Central memory CD8-positive, alpha-beta T cell (primary cell): Measurements from ENCODE around the gene CA10.

Experiments used
- ATAC-seq: fragments of 150-1000 bp; cut with Tn5 transposase; replicated peaks from 2 replicates; pipeline ENCODE4 v1.10.0; 2022; ENCODE audit warnings: mild to moderate bottlenecking, moderate FRiP score, moderate number of reproducible peaks; ENCODE audit not compliant: poor library complexity, severe bottlenecking; ENCODE audit errors: extremely low read depth
- DNase-seq, 2 donors: peaks; one replicate each; pipeline ENCODE4 v3.0.0; 2021; ENCODE audit warnings: low spot score in 2 of 2
- H3K27ac Mint-ChIP-seq: one replicate; pipeline ENCODE4 v1.8.0; 2022; ENCODE audit warnings: low read depth, mild to moderate bottlenecking, moderate library complexity, mixed read lengths
- H3K27me3 Mint-ChIP-seq: one replicate; pipeline ENCODE4 v1.8.0; 2022; ENCODE audit warnings: mixed read lengths
- H3K36me3 Mint-ChIP-seq: one replicate; pipeline ENCODE4 v1.8.0; 2022; ENCODE audit warnings: mild to moderate bottlenecking, moderate library complexity, mixed read lengths; ENCODE audit not compliant: insufficient read depth
- H3K4me1 Mint-ChIP-seq: one replicate; pipeline ENCODE4 v1.8.0; 2022; ENCODE audit warnings: mixed read lengths
- H3K4me3 Mint-ChIP-seq: one replicate; pipeline ENCODE4 v1.8.0; 2022; ENCODE audit warnings: mild to moderate bottlenecking, moderate library complexity, mixed read lengths
- H3K9me3 Mint-ChIP-seq: one replicate; pipeline ENCODE4 v1.8.0; 2022; ENCODE audit warnings: mixed read lengths

Gene CA10

DNA sequence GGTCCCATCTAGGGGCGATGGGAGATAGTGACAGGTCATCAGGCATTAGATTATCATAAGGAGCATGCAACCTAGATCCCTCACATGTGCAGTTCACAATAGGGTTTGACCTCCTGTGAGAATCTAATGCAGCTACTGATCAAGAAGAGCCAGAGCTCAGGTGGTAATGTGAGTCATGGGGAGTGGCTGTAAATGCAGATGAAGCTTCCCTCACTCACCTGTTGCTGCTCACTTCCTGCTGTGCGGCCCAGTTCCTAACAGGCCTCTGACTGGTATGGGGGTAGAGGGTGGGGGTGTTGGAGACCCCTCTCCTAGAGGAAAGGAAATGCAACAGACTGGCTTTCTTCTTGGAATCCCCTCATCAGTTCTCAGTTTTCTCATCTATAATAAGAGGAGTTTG lies 131.4 kb downstream of the CA10 start:
- DNase-seq (no peak), ATAC-seq (no peak)
- Mint-ChIP-seq H3K27ac (no peak overlapping the region), H3K36me3 (no peaks in the 10 kb centered on the region), H3K27me3 (no peaks in the 10 kb centered on the region), H3K4me1 (no peaks in the 10 kb centered on the region), H3K9me3 (peaks cover 6% of the 10 kb centered on the region), H3K4me3 (no peak overlapping the region)

GRCh38 chr17:52026075-52026474 lies 132.4 kb downstream of the CA10 start:
- Mint-ChIP-seq H3K27me3 (no peaks in the 10 kb centered on the region), H3K27ac (no peak overlapping the region), H3K4me3 (no peak overlapping the region), H3K36me3 (no peaks in the 10 kb centered on the region), H3K9me3 (peaks cover 6% of the 10 kb centered on the region), H3K4me1 (no peaks in the 10 kb centered on the region)
- ATAC-seq (no peak), DNase-seq (no peak)

DNA sequence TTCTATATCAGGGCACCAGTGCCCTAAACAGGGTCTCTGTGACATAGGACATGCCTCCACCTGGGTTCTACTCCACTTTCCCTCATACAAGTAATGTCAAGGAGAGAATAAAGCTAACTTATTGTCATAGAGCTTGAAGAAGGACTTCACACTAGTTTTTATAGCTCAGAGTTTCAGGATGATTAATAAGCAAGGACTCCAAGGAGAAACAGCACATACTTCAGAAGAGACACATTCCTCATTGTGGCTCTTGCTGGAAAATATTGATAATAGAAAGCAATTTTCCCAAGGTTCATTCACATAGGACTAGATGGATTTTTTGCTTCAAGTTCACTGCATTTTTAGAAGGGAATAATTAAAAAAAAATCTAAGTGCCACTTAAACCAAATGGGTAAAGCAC lies 133.3 kb downstream of the CA10 start:
- Mint-ChIP-seq H3K36me3 (no peaks in the 10 kb centered on the region), H3K27me3 (no peaks in the 10 kb centered on the region), H3K4me3 (no peak overlapping the region), H3K9me3 (peaks cover 6% of the 10 kb centered on the region), H3K27ac (no peak overlapping the region), H3K4me1 (no peaks in the 10 kb centered on the region)
- DNase-seq (no peak), ATAC-seq (no peak)

DNA sequence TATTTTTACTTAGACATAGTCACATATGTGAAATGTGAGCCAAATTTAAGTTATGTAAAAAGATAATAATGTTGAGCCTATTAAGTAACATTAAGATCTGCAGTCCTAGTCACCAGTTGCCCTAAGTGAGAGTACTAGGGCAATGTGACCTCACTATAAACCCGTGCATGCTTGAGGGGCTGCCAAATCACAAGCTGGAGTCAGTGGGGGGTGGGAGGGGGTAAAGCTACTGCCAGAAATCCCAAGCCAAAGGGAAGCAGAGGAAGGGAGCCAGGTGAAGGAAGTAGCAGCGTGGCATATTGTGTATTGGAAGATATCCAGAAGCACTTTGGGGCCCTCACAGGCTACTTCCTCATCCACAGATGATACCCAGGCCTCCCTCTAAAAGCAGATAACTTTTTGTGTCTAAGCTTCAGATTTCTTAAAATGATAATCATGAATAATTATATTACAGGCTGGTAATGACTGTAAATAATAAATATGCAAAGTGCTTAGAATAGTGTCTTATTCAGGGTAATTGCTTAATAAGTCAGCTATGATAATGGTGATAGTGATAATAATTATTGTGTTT lies 134.1 kb downstream of the CA10 start:
- Mint-ChIP-seq H3K27me3 (no peaks in the 10 kb centered on the region), H3K9me3 (peaks cover 6% of the 10 kb centered on the region), H3K36me3 (no peaks in the 10 kb centered on the region), H3K27ac (no peak overlapping the region), H3K4me1 (no peaks in the 10 kb centered on the region), H3K4me3 (no peak overlapping the region)
- ATAC-seq, result no peak
- no peak for DNase-seq

GRCh38 chr17:52011064-52011463 lies 147.4 kb downstream of the CA10 start:
- no peak for DNase-seq
- Mint-ChIP-seq H3K36me3 (no peaks in the 10 kb centered on the region), H3K4me1 (no peaks in the 10 kb centered on the region), H3K27me3 (no peaks in the 10 kb centered on the region), H3K4me3 (no peak overlapping the region), H3K27ac (no peak overlapping the region), H3K9me3 (peaks cover 5% of the 10 kb centered on the region)
- no peak for ATAC-seq

GRCh38 chr17:51999654-52000053 lies 158.9 kb downstream of the CA10 start:
- Mint-ChIP-seq H3K27ac (no peak overlapping the region), H3K4me1 (no peaks in the 10 kb centered on the region), H3K27me3 (no peaks in the 10 kb centered on the region), H3K4me3 (no peak overlapping the region), H3K36me3 (no peaks in the 10 kb centered on the region), H3K9me3 (peaks cover 5% of the 10 kb centered on the region)
- ATAC-seq (no peak), DNase-seq (no peak)

DNA sequence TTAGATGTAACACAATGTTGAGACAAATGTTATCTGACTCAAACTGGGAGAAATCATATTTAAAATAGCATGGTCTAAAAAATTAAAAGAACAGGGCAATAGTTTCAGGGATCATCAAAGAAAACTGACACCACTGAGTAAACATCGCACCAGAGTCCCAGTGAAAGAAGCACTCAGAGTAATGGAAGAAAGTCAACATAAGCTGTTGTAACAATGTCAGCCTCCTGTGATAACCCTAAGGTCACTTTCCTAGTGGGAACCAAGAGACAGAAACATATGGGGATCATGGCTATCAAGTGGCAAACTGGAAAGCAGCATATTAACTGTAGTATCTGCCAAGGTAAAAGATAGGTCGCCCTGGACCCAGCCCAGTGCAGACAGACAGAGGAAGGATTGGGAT lies 160.8 kb downstream of the CA10 start:
- ATAC-seq (no peak), DNase-seq (no peak)
- H3K36me3 Mint-ChIP-seq, result no peaks in the 10 kb centered on the region
- H3K4me1 Mint-ChIP-seq, result no peaks in the 10 kb centered on the region
- no peak overlapping the region for H3K4me3 Mint-ChIP-seq
- peaks cover 5% of the 10 kb centered on the region for H3K9me3 Mint-ChIP-seq
- H3K27ac Mint-ChIP-seq, result no peak overlapping the region
- no peaks in the 10 kb centered on the region for H3K27me3 Mint-ChIP-seq

- no peak overlapping the region for H3K4me3 Mint-ChIP-seq
- no peak for DNase-seq
- no peaks in the 10 kb centered on the region for H3K27me3 Mint-ChIP-seq
- peaks cover 5% of the 10 kb centered on the region for H3K9me3 Mint-ChIP-seq
- ATAC-seq, result no peak
- H3K36me3 Mint-ChIP-seq, result no peaks in the 10 kb centered on the region
- no peaks in the 10 kb centered on the region for H3K4me1 Mint-ChIP-seq
- no peak overlapping the region for H3K27ac Mint-ChIP-seq
Measured at GRCh38 chr17:51995797-51996403, 162.6 kb downstream of the CA10 start.

DNA sequence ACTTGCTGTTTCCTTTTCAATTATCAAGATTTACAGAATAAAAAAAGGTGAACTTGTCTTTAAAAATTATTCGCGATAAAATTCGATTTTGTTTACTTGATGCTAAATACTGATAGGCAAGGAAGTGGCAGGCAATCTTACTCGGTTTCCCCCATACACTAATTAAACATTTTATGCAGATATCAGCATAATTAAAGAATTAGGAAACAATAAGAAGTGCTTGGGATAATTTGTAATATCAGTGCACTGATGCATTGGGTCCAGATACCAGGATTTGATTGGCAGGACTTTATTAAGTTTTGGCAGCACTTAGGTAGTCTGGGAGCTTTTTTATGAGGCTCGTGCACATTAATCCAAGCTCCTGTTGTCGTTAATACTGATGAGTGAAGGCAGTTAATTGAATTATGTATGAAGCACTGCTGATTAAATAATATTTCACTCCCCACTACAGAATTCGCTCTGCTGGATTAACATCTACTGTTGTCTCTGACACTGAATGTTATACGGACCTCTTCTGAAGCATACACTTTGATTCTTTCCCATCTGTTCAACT lies 165.6 kb downstream of the CA10 start:
- no peaks in the 10 kb centered on the region for H3K27me3 Mint-ChIP-seq
- DNase-seq (no peak), ATAC-seq (no peak)
- H3K27ac Mint-ChIP-seq, result no peak overlapping the region
- peaks cover 2% of the 10 kb centered on the region for H3K36me3 Mint-ChIP-seq
- peaks cover 10% of the 10 kb centered on the region for H3K9me3 Mint-ChIP-seq
- H3K4me3 Mint-ChIP-seq, result no peak overlapping the region
- H3K4me1 Mint-ChIP-seq, result no peaks in the 10 kb centered on the region

- no peaks in the 10 kb centered on the region for H3K36me3 Mint-ChIP-seq
- no peaks in the 10 kb centered on the region for H3K4me1 Mint-ChIP-seq
- H3K27ac Mint-ChIP-seq, result no peak overlapping the region
- no peak overlapping the region for H3K4me3 Mint-ChIP-seq
- H3K9me3 Mint-ChIP-seq, result peaks cover 8% of the 10 kb centered on the region
- no peak for ATAC-seq
- DNase-seq, result no peak
- H3K27me3 Mint-ChIP-seq, result no peaks in the 10 kb centered on the region
Measured at GRCh38 chr17:51971121-51971520, 187.4 kb downstream of the CA10 start.

DNA sequence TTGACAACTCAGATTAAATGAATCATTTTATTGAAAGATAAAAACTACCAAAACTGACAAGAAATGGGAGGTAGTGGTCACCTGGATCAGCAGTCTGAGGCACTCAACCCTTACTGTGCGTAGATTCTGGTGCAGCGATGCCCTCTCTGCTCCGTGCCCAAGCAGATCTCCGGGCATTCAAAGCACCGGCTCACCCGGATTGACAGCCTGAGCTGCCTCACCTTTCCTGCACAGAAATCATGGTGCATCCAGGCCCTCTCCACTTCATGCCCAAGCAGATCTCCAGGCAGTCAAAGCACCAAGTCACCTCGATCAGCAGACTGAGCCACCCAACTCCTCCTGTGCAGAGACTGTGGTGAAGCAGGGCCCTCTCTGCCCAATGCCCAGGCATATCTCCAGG lies 196.8 kb downstream of the CA10 start:
- no peaks in the 10 kb centered on the region for H3K36me3 Mint-ChIP-seq
- no peak overlapping the region for H3K27ac Mint-ChIP-seq
- H3K9me3 Mint-ChIP-seq, result peaks cover 33% of the 10 kb centered on the region
- no peak for ATAC-seq
- no peak overlapping the region for H3K4me3 Mint-ChIP-seq
- no peaks in the 10 kb centered on the region for H3K27me3 Mint-ChIP-seq
- no peaks in the 10 kb centered on the region for H3K4me1 Mint-ChIP-seq
- DNase-seq, result no peak

DNA sequence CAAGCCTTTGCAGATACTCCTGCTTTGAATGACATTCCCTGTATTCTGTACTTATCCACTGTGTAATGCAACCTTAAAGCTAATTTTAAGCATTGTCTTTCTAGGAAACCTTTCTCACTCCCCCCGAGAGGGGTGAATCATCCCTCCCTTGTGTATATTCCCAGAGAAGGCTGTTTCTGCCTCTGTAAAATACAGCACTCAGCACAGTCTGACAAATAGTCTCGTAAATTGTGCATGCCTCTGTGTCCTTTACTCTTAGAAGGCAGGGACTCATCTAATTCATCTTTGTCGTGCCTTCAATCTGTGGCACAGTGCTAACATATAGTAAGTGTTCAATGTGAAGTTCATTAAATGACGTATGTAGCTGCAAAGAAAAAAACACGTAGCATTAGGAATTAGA lies 200.7 kb downstream of the CA10 start:
- Mint-ChIP-seq H3K27me3 (no peaks in the 10 kb centered on the region), H3K4me1 (no peaks in the 10 kb centered on the region), H3K4me3 (no peak overlapping the region), H3K27ac (no peak overlapping the region), H3K36me3 (no peaks in the 10 kb centered on the region), H3K9me3 (peaks cover 15% of the 10 kb centered on the region)
- no peak for ATAC-seq
- DNase-seq, result no peak

- Mint-ChIP-seq H3K9me3 (peaks cover 13% of the 10 kb centered on the region), H3K4me1 (no peaks in the 10 kb centered on the region), H3K36me3 (no peaks in the 10 kb centered on the region), H3K27me3 (no peaks in the 10 kb centered on the region), H3K27ac (no peak overlapping the region), H3K4me3 (no peak overlapping the region)
- ATAC-seq (no peak), DNase-seq (no peak)
Measured at GRCh38 chr17:51955245-51955644, 203.3 kb downstream of the CA10 start.
